NCI-H2081 treated with DMSO at 0.1 percent for 48 hours (cell line): ENCODE measurements around the gene FMR1.

Experiments used
- DNase-seq: peaks from one replicate; lab custom pipeline; 2025; lab: John Stamatoyannopoulos, UW

Gene FMR1

DNA sequence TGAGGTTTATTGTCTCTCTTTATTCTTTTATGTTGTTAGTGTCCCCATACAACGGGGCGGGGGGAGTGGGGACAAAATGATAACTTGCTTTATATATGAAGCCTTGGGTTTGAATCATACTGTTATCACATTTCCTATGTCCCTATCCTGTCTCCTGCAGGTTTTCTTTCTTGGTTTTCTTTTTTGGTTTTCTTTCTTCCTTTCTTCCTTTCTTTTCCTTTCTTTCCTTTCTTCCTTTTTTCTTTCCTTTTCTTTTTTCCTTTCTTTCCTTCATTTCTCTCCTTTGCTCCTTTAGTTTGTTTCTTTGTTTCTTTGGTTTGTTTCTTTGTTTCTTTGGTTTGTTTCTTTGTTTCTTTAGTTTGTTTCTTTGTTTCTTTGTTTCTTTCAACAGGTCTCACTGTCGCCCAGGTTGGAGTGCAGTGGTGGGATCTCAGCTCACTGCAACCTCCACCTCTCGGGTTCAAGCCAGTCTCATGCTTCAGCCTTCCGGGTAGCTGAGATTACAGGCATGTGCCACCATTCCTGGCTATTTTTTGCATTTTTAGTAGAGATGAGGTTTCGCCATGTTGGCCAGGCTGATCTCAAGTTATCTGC lies 4.8 kb downstream of the FMR1 start:
- no peak for DNase-seq

DNA sequence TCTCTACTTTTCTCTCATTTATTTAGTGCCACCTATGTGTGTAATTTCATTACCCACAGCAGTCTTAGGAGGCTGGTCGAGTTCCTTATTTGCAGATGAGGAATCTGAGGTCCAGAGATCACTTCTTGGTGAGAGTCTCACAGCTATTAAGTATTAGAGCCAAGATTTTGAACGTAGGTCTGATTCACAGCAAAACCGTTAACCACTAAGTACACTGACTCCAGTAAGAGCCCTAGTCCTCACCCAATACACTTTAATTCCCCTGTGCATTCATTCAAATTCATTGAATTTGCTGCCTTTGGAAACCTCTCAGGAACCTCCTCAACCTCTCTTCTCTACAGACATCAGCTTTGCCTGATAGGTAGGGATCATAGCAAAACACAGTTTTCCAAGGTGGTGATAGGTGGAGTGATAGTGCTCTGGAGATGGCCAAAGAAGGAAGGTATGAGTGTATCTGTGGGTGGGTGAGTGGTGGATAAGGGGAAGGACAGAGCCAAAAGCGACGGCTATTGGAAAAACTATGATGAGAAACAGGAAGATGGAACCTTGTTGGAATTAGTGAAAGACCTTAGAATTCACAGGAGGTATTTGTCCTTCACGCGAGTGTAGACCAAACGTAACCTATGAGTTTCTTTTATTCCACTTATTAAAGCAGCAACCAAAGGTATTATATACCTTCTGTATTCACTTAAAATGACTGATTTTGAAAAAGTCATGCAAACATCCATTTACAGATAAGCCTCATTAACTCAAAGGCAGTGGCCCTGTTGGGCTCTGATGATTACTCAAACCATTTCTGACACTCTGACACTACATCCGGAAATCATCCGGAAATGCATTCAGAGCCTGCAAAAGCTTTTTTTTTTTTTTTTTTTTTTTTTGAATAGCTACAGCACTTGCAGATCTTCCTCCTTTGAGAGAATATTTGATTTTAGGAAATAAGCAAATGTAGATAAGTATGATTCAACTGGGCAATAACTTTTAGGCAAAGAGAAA lies 6.3 kb downstream of the FMR1 start:
- DNase-seq: no peak

DNA sequence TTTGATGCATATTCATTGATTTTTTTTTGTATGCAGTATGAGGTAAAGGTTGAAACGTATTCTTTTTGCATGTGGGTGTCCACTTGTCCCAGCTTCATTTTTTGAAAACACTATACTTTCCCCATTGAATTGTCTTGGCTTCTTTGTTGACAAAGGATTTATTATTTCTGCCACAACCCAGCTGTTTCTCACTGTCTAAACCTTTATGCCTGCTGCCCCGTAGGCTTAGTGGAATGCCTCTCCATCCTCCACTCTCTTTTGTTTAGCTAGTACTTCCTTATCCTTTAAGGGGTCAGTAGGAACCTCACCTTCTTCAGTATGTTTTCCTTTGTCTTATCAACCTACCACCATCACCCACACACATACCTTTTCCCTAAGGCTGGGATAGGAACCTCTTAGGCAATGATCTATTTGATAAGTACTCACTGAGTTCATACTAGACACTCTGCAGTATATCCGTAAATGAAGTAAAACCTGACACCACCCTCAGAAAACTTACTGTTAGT lies 8.5 kb downstream of the FMR1 start:
- no peak for DNase-seq

DNA sequence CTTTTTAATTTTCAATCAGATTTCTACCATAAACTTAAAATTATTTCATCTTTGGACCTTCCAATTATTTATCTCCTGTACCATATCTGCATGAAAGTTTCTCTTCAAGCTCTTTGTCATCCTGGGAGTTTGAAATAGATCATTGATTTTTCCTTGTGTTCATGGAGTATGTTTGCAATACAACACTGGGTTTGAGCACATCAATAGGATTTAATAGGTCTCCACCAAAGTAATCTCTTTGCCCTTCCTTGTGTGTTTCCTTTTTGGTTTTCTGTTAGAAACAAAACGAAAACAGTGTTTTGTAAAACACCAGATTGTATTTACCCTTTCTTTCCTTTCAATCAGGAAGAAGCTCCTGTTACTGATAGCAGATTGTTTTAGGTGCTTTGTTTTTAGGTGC lies 11.9 kb downstream of the FMR1 start:
- DNase-seq: no peak

DNA sequence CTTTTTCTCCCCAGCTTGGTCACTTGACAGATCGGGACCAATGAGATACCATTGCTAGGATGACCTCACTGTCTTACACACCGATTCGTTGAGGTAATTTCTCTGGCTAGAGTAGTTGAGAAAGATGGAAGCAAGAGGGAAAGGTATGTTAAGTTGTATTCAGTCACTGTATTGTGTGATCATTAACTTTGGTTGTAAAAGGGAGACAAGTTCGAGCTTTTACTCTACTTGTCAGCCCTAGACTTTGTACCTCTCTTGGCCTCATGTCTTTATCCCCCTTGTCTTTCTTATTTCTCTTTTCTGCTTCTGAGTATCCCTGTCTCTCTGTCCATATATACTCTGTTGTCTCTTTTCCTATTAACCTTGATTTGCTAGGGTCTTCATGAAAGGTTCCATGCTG lies 15.5 kb downstream of the FMR1 start:
- no peak for DNase-seq

DNA sequence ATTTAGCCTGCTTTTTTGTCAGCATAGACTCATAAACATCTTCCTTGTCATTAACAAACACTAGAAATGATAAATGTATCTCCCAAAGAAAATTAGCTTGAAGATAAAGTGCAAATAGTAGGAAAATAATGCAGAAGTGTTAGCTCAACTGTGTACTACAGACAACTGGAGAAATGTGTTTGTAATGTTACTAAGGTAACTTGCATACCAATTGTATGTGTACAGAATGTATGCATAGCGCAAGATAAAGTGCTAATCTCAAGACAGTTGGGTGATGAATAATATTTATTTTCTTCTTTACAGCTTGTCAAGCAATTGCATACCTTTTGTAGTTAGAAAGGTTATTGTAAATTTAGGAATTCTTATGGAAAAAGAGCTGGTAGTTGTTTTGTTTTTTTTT lies 22.1 kb downstream of the FMR1 start:
- DNase-seq: no peak

DNA sequence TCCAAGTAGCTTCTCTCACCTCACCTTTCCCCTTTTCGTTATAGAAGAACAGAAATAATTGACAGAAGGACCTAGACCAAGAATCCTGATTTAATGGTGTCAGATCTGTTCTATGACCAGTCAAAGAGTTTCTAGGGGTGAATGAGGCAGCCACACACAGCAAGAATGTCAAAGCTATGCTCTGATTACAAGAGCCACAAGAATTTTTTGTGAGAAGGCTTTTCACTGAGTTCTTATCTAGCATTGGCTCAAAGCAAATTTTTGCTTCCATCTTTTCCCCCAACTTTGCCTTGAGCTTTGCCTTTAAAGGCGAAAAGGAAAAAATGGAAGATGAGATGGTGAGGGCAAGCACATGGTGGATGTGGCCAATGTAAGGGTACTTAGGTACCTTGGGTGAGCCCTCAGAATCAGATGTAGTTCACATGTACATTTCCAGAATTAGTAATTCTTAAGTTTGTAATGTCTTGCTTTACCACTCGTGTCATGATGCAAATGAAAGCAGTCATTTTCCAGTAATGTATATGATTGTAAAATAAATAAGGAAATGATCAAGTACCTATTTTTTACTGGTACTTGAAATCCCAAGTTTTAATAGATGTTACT lies 23.5 kb downstream of the FMR1 start:
- DNase-seq: no peak

DNA sequence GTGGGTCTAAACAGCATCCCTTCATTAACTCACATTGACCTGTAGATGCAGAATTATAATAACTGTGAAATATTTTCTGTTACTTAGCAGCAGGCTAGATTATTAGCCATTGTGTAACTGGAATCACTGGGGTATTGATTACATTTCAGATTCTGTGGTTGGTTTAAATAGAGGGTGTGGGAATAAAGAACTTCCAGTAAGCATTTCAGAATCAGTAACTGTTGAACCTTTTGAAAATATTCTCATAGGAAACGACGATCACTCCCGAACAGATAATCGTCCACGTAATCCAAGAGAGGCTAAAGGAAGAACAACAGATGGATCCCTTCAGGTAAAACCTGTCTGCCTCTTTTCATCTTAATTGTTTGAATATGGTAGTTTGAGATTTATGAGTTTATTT lies 33.6 kb downstream of the FMR1 start:
- no peak for DNase-seq

DNA sequence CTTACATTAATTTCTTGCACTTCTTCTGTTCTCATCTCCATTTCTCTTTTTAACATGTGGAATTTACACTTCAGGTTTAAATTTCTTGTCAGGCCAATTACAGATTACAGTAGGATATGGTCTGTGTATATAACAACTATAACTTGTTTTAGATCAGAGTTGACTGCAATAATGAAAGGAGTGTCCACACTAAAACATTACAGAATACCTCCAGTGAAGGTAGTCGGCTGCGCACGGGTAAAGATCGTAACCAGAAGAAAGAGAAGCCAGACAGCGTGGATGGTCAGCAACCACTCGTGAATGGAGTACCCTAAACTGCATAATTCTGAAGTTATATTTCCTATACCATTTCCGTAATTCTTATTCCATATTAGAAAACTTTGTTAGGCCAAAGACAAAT lies 36.8 kb downstream of the FMR1 start:
- DNase-seq: no peak

DNA sequence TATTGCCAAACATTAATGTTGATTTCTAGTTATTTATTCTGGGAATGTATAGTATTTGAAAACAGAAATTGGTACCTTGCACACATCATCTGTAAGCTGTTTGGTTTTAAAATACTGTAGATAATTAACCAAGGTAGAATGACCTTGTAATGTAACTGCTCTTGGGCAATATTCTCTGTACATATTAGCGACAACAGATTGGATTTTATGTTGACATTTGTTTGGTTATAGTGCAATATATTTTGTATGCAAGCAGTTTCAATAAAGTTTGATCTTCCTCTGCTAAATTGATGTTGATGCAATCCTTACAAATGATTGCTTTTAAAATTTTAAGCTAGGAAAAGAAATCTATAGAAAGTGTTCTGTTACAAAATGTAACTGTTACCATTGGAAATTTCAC lies 38.6 kb downstream of the FMR1 start:
- DNase-seq: no peak

DNA sequence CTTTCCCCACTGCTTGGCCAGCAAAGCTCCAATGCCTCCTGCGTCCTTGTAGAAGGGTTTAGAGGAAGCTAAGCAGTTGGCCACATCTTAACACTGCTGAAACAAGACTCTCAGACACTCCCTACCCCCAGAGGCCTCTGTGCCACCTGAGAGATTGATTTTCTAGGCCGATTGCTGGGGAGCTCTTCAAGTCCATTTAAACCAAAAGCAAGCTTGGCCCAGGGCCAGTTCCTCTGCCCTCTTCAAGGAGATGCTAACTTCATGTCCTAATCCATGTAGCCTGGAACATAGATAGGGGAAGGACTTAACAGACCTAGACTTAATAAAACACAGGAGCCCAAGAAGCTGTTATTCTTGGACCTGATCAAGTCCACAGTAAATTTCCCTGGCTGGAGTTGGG lies 42.3 kb downstream of the FMR1 start:
- no peak for DNase-seq

DNA sequence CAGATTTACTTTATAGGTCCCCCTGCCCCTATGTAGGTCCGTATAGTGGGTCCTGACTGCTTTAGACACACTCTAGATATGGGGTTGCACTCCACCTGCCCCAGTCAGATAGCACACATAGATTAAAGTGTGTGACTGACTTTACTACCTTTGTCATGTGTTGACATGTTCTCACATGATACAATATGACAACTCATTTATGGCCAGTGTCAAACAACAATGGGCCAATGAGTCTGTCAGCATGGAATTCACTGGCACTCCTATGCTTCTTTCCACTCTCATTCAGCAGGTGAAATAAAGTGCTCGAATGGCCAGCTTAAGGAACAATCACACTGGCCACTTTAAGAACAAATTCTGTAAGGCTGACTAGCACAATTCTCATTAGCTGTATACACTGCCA lies 45.6 kb downstream of the FMR1 start:
- no peak for DNase-seq

DNA sequence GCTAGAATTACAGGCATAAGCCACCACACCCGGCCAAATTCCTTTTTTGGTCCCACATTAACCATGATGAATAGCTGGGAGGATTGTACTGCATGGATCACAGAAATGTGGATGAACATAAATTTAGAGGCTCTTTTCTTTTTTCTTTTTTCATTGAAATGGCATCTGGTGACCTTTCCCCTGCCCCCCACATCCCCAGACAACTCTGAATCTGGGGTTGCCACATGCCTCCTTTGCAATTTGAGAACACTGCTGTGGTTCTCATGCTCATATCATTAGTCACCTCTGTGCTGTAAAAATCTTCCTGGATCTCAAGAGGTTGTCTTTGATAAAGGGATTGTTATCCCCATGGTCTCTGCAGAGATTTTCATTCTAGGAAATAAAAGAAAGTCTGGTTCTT lies 46.6 kb downstream of the FMR1 start:
- no peak for DNase-seq

DNA sequence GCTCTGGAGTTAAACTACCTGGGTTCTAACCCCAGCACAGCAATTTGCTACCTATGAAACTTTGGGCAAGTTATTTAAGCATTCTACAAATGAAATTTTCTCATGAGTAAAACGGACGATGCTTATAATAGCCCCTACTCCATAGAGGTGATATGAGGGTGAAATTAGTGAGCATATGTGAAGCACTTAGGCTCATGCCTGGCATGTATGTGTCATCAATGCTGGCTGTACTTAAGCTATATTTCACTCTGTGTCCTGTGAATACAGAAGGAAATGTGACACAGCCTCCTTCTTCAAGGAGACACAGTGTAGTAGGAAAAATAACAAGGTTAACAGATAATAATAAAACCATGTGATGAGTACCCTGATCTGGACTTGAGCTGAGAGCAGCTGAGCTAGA lies 49.0 kb downstream of the FMR1 start:
- DNase-seq: no peak

DNA sequence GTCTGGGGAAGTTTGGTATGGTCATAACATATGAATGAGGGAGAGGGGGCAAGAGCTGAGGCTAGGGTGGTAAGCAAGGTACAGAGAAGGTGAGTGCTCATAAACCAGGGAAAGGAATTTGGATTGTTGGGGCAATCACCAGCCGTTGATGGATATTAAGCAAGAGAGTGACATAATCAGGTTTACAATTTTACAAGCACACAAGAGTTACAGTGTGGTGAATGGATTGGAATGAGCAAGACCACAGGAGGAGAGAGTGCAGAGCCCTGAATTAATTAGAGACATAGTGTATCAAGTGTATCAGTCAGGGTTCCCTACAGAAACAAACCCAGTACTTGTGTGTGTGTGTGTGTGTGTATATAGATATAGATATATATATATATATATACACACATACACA lies 50.8 kb downstream of the FMR1 start:
- DNase-seq: no peak

DNA sequence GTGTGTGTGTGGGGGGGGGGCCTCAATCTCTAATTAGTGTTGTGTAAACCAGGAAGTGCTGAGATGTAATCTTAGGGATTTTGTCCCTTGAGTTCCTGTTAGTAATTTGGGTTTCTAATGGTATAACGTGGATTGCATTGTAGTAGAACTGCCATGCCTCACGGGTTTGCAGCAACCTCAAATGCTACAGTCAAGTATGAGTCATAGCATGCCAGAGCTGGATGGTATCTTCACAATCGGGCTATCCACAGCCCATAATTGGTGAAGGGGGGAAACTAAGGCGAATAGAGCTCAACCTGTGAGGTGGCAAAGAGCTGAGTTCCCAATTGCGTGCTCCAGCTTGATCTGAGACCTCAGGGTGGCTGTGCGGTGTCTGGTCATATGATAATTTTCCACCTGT lies 67.2 kb downstream of the FMR1 start:
- DNase-seq: no peak

DNA sequence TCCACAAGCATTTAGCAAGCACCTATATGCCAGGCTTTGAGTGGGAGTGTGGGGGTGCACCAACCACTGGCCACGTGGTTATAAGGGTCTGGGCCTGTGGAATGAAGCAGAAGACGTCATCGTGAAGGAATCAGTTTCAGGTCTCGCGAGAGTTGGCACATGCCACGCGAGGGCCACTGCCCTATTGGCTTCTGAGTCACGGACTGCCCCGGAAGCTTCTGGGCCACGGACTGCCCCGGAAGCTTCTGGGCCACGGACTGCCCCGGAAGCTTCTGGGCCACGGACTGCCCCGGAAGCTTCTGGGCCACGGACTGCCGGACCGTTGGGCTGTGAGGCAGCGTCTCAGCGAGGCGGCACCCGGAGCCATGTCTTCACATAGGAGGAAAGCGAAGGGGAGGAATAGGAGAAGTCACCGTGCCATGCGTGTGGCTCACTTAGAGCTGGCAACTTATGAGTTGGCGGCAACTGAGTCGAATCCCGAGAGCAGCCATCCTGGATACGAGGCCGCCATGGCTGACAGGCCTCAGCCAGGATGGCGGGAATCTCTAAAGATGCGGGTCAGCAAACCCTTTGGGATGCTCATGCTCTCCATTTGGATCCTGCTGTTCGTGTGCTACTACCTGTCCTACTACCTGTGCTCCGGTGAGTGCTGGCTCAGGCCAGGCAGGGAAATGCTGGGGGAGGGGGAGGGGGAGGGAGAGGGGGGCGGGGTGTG lies 69.5 kb downstream of the FMR1 start, which contains the start of gene FMR1NB:
Gene FMR1NB (plus strand): TSS at position 300 of the 715 bp plus-strand sequence. CDS start 66 bp downstream, at position 366.
- no peak for DNase-seq
